ENCODE results near the gene COL15A1.

The COL15A1 gene

DNA sequence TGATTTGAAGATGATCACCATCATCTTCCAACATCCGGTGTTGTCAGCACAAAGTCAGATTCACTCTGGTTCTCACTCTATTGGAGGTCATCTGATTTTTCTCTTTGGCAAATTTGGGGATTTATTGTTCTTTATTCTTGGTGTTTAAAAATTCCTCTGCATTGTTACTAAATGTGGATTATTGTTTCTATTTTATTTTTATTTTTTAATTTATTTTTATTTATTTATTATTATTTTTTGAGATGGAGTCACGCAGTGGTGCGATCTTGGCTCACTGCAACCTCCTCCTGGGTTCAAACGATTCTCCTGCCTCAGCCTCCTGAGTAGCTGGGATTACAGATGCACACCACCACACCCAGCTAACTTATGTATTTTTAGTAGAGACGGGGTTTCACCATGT lies 88.3 kb downstream of the COL15A1 start:
- no peak for DNase-seq

DNA sequence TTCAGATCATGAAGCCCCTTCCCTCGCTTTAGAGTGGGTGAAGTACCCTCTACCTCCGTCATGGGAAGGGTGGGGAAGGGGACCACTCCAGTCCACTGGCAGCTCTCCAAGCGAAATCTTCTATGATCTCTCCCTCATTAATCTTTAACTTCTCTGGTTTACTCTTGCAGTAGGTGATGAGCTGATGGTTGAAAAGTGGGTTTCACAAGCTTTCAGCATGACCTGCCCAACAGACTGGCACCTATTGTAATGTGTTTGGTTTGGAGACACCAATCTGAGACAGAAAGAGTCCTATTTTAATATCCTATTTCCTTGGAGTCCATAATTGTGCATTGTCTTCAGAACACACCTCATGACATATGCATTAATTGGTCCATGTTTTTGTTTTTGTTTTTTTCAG lies 90.4 kb downstream of the COL15A1 start:
- DNase-seq: no peak

DNA sequence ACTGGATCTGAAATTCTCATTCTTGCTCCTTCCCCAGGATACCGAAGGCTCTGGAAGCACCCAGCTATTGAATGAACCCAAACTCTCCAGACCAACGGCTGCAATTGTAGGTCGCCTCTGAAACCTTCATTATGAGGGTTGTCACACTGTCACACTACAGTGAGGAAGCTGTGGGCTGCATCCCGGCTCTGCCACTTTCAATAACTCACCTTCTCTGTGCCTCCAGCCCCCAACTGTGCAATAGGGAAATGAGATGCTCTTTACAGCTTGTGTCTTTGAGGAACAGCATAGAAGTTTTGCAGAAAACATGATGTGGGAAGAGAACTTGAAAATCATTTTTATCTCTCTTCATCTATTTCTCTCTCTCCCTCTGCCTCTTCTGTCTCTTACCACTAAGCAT lies 91.6 kb downstream of the COL15A1 start:
- no peak for DNase-seq

DNA sequence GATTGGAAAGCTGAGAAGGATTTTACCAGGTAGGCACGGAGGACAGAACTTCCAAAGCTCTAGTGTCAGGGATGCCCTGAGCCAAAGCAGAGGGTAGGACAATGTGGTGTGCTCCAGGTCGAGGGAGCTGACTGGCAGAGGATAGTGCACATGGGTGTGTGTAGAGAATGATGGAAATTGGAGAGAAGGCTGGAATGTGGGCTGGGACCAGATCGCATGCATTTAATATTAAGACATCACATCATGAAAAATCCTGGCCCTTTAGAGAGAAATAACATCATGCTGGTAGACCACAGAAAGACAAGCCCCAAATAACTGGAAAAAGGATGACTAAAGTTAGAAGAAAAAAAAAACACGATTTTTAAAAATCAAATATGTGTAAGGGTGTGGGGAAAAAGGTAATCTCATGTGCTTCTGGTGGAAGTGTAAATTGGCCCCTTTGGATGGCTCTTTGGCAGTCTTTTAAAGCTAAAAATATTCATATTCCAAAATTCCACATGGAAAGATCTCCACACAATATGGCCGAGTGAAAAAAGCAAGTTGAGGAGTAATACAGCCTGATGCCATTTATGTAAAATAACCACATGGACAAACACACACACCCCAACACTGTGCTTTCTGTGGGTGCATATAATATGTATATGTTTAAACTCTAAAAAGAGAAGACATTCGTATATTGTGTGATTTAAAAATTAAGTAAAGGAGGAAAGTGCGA lies 94.2 kb downstream of the COL15A1 start:
- DNase-seq: no peak

DNA sequence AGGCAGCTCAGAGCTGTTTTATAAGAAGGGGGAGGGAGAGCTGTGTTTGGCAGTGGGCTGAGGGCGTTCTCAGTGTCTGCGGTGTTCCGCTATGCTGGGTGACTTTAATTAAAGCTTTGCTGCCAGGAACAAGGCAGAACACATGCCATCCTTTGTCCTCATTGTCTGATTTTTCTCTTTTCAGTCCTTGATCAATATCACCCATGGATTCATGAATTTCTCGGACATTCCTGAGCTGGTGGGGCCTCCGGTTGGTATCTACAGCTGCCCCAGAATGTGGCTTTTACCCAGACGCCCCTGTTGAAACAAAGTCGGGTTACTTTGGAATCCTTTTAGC lies 94.7 kb downstream of the COL15A1 start:
- DNase-seq: no peak

DNA sequence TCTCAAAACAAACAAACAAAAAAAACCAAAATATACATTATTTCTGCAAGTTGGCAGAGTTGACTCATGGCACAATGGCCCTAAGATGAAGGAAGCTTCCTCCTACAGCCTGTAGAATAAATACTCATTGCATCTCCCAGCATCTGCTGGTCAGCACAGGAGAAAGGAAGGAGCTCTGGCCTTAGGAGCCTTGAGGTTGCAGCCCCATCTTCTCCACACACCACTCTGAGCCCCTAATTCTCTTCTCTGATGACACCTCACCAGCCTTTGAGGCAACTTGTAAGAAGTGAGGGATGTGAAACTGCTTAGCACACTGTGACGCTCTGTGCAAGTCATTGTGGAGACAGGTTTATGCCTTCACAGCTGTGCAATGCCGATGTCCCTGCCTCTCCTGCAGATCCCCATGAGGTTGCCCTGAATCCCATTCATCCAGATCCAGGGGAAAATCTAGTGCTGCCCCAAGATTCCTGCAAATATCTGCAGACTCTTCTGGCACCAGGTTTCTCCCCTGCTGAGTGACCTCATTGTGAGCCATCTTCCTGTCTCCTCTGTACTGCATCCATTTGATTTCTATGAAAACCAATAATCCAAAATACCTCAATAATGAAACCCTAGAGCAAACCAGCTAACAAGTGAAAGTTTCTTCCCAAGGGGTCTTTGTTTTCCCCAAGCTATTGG lies 95.9 kb downstream of the COL15A1 start:
- DNase-seq: no peak

DNA sequence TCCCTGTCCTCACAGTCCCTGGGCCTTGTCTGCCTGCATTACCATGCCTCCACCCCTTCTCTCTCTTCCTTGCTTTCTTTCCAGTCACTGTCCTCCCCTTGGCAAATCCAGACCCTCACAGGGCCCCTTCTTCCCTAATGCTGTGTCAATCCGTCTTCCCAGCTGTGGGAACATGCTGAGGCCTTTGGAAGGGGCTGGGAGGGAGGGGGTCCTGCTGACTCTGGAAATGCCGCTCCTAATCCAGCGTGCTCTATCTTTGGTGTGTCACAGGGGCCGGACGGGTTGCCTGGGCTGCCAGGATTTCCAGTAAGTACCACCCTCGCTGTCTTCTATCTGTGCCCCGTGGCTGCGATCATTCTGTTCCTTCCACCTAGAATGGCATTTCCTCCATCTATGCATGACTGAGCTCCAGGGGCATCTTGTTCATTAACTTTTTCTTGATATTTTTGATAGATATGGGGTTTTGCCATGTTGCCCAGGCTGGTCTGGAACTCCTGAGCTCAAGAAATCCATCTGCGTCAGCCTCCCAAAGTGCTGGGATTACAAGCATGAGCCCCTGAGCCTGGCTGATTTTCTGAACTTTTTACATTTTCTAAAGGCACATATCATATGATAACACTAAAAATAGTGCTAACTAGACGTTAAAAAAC lies 96.7 kb downstream of the COL15A1 start:
- no peak for DNase-seq

DNA sequence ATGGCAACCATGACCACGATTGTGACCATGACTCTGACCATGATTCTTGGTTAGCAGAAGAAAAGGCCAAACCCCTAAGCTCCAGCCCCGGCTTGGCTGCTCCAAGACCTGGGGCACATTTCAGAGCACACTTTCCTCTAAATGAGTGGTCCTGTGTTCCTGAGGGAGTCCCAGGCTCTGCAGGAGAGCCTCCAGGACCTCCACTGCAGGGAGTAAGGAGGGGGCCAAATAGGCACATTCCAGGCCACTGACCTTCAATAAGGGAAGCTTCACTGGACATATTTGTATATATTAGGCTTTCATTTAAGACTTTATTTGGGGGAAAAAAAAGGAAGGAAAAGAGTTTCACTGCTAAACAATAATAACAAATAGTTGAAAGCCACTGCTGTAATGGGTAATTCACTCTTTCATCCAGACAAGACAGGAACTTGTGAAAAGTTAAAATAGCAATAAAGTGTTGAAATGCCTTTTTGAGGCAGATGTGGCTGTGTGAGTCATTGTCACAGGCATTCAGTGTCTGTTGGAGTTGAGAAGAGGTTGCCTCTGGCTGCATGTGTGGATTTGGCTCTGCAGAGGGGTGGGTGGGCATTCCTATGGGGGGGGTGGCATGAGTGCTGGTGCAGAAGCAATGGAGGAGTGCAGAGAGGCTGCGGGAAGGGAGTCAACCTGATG lies 97.3 kb downstream of the COL15A1 start:
- peak in 7 of 56 donors; percentile 4 to 37 (median 23) for DNase-seq

DNA sequence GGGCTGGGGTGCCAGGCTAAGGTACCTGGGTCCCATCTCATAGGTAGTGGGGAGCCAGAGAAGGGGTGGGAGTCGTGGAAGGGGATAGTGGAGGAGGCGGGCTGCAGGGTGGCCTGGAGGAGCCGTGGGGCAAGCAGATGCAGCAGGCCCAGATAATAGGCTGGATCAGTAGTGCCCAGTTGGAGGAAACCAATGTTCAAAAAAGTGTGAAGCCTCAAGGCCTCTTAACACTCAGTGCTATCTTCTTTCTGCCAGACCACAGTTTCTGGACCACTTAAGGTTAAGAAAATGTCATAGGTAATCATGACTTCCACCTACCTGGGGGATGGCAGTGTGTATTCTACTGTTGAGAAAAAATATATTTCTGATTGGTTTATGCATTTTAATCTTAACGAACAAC lies 97.9 kb downstream of the COL15A1 start:
- DNase-seq: no peak

DNA sequence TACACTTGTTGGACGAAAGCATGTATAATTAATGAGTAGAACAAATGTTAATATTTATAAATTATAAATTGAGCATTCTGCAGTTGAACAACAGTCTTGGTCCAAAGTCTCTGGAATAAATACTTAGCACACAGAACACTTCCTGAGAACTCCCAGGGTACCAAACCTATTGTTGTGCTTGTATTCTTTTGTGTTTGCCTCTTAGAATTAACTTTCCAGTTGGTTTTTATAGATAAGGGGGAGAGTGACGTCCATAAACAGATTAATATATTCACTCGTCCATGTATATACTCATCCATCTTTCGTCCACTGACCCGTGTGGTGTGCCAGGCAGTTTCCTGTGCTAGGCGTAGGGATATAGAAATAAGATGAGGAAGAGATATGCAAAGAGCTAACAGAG lies 98.9 kb downstream of the COL15A1 start:
- no peak for DNase-seq

DNA sequence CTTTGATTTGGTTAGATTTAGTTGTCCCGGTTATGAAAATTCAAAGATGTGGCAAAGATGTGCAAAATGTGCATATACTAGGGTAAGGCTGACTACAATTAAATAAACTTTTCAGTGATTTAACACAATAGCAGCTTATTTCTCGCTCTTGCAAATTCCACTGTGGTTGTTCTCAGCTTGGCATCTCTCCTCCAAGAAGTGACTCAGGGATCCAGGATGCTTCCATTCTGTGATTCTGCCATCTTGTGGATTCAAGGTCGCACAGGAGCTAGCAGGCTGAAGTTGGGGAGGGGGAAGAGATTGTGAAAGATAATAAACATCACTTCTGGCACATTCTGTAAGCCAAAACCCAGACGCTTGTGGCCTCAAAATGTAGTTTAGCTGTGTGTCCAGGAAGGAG lies 101.1 kb downstream of the COL15A1 start:
- DNase-seq: no peak

DNA sequence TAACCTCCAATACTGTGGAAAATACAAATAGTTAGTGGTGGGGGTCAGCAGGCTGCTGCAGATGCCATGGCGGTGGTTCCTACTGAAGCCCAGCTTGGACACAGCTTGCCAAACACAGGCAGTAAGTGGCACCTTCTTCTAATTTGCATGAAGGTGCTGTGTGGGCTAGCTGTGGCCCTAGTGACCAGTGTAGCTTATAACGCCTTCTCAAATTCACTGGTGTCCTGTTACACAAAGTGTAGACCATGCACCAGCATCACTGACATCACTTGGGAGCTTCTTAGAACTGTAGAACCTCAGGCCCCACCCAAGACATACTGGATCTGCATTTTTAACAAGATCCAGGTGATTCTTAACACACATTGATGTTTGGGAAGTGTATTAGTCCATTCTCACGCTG lies 102.4 kb downstream of the COL15A1 start:
- no peak for DNase-seq

DNA sequence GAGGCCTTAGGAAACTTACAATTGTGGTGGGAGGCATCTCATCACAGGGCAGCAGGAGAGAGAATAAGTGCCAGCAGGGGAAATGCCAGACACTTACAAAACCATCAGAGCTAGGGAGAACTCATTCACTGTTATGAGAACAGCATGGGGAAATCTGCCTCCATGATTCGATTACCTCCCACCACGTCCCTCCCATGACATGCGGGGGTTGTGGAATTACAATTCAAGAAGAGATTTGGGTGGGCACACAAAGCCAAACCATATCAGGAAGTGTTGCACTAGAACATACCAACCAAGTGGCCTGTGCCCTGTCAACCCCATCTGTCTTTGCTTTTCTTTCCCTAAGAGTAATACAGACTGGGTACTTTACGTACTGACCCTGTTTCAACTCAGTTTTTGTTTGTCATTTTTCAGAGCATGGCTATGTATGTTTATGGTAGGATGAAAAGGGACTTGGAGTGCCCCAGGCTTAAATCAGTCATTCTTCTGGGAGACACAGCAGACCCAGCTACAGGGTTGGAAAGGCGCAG lies 102.9 kb downstream of the COL15A1 start:
- peak in 3 of 56 donors; percentile 2 to 11 (median 7) for DNase-seq

DNA sequence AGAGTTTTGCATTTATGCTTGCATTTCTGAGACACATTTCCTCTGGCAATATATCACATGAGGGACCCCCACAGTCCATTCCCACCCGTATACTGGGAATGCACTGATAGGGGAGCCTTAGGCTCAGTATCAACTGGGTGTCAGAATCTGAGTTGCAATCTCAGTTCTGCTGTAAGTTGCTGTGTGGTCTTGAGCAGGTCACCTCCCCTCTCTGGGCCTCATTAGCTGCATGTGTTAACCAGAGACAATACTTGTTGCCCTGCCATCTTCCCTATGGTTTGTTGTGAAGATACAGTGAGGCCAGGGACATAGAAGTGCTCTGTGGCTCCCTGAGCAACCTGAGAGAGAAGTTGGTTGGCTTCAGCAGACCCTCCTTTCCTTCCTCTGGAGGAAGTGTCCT lies 105.5 kb downstream of the COL15A1 start:
- no peak for DNase-seq

DNA sequence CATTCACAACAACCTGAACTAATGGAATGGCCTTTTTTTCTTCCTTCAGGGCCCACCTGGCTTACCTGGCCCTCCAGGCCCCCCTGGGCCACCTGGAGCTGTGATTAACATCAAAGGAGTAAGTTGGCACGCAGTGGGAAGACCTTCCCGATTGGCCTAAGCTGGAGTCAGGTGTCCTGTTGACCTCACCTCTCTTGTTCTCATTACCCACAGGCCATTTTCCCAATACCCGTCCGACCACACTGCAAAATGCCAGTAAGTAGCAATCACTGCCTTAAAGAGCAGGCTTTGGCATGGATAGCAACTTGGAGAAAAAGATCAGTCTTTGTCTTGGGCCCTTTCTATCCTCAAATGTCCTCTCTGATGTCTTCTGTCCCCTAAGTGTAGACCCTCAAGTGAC lies 105.9 kb downstream of the COL15A1 start:
- no peak for DNase-seq

DNA sequence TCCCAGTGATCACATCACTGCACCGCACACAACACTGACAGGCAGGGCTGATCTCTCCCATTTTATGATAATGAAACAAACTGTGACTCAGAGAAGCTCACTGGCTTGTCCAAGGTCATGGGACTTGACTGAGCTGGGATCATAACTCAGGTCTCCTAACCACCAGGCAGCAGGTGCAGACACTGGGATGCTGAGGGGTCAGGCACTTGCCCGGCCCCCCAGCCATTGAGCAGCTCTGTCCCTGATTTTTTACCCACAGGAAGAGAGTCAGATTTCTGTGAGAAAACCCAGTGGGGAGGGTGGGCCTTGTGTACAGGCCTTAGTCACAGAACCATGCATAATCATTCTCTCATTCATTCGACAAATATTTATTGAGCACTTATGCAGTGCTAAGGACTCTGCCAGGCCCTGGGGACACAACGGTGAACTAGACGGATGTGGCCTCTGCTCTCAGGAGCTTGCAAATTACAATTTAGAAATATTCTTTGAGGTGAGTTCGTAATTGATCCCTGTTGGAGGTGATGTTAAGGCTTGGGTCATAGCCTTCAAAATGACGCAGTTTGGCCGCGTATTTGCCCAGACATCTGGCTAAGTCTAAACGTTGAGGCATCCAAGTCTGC lies 106.7 kb downstream of the COL15A1 start:
- DNase-seq: no peak

DNA sequence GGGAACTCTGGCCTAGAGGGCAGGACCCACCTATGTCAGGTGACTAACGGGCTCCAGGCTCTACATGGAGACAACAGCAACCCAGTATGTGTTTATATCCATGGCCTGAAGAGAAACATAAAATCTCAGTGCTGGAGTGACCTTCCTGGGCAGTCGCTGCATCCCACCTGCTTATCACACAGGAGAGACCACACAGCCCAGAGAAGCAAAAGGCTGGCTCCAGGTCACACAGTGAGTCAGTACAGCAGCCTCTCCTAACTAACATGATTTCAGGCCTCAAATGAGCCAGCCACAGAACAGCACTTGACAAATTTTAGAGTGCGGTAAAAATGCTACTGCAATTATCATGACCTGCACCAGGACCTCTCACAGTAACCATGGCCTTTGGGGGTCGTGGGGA lies 107.2 kb downstream of the COL15A1 start:
- no peak for DNase-seq

DNA sequence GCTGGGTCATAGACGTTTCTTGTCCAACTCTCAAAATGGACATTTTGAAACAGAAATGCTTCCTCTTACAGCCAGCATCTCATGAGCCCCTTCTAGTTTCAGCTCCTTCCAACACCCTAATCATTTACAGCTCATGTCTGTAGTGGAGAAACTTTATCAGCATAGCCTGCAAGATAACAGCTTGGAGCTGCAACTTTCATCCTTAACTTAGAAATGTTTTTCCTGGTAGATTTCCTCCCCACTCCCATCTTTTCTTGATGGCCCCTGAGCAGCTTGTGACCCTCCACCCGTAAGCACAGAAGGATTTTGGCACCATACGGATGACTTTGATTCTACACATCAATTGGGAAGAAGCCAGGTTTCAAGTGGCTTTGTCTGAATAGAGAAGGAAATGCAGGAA lies 107.7 kb downstream of the COL15A1 start:
- DNase-seq: no peak

DNA sequence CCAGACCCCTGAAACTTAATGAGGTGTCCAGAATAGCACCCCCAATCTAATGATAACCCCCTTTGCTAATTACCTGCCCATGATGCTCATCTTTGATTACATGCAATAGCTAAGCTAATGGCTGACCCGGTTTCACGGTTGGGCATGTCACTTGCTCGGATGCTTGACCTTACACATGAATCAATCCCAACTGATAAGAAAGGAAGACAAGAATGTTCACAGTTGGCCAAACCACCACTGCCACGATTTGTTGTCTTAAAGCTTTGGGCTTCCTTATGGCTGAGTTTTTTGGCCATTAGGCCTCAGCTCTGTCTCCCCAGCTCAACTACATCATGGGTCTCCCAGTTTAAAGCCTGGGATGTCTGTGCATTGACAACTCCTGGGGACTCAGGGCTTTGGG lies 108.1 kb downstream of the COL15A1 start:
- DNase-seq: no peak

DNA sequence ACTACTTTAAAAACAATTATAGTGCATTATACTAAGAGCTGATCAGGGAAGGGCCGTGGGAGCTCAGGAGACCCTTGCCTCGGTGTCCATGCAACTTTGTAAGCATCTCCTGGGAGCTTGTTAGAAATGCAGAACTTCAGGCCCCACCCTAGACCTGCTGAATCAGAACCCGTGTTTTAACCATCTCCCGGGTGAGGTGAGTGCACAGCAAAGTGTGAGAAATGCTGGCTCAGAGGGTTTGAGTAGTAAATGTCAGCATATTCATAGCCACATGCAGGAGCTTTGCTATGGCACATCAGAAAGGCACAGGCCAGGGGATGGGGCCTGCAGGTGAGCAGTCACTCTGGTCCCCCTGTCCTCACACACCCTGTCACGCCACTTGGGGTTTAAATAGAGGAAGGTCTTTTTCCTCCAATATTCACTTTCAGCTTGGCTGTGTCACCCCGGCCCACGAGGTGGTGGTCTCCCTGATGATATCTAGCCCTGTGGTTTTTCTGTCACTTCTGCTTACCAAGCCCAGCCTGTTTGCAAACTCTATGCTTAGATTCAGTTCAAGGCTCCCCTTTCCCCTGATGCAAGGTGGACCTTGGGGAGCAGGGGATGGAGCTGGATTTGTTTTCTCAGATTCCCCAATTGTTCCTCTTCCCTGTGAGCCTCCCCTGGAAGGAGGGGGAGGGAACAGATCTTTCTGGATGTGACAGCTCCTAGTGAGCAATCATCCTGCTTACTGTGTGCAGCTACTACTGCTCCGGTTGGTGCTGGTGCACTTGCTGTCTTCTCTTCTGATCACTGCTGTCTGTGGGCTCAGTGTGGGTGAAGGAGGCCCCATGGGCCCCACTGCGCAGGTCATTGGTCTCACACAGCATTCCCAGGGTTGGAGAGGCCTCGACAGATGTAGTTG lies 109.4 kb downstream of the COL15A1 start:
- DNase-seq: peak in 18 of 56 donors; percentile 8 to 60 (median 32)

DNA sequence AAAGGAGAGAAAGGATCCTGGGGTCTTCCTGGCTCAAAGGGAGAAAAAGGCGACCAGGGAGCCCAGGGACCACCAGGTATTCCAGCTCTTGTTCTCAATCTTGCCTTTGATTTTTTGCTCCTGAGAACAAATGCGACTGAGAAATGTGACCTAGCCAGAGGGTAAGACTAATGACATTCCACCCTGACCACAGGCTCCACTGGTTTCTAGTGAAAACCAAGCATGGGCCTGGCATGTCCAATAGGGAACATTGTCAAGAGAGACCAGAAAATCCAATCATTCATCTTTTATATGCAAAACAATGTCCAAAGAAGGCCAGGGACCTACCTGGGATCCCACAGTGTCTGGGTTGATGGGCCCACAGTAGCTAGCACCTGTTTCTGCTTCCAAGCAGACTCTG lies 110.9 kb downstream of the COL15A1 start:
- no peak for DNase-seq
